ENCODE data around the gene MEGF11. TPM values are rescaled to one million over a fixed set of nuclear protein-coding genes. Genes with fewer than 3 reads are reported as not detected.

Gene MEGF11
- total RNA-seq, 1 experiment from 2014 or later: 0.09 TPM

- no peak overlapping the region for H3K27ac Mint-ChIP-seq (ENCODE audit: low read depth, unreplicated experiment)
- H3K4me3 Mint-ChIP-seq (ENCODE audit: unreplicated experiment): no peak overlapping the region
- intact Hi-C loops (cut with micrococcal nuclease): no loop called here
- CTCF ChIA-PET: no interaction called here
- POLR2A ChIA-PET: no interaction called here
- peaks cover 77% of the 10 kb centered on the region for H3K27me3 Mint-ChIP-seq (ENCODE audit: insufficient read depth, unreplicated experiment)
- peak; percentile 18 for DNase-seq (ENCODE audit: unreplicated experiment)
- no TSS peak for BruUV-seq (replicated peaks)
- no peaks in the 10 kb centered on the region for H3K4me1 Mint-ChIP-seq (ENCODE audit: insufficient read depth, unreplicated experiment)
- TF ChIP-seq CTCF (IDR thresholded peaks at IDR 0.05; ENCODE audit: unreplicated experiment): no peak
- H3K9me3 Mint-ChIP-seq (ENCODE audit: unreplicated experiment): no peaks in the 10 kb centered on the region
- H3K36me3 Mint-ChIP-seq (ENCODE audit: insufficient read depth, unreplicated experiment): no peaks in the 10 kb centered on the region
Observed at GRCh38 chr15:66085128-66085527, 168.4 kb downstream of the MEGF11 start.

GRCh38 chr15:66084704-66085103 is 168.8 kb downstream of the MEGF11 start:
- no peaks in the 10 kb centered on the region for H3K4me1 Mint-ChIP-seq (ENCODE audit: insufficient read depth, unreplicated experiment)
- intact Hi-C loops (cut with micrococcal nuclease): no loop called here
- ChIA-PET CTCF (interaction anchor here (0.5 kb wide), 1 partner anchor 53 kb away, joined by 4 read pairs; no protein-coding TSS in a partner anchor), POLR2A (no interaction called here)
- no peak for DNase-seq (ENCODE audit: unreplicated experiment)
- no peak for TF ChIP-seq CTCF (IDR thresholded peaks at IDR 0.05; ENCODE audit: unreplicated experiment)
- H3K9me3 Mint-ChIP-seq (ENCODE audit: unreplicated experiment): no peaks in the 10 kb centered on the region
- H3K36me3 Mint-ChIP-seq (ENCODE audit: insufficient read depth, unreplicated experiment): no peaks in the 10 kb centered on the region
- BruUV-seq (replicated peaks): no TSS peak
- no peak overlapping the region for H3K4me3 Mint-ChIP-seq (ENCODE audit: unreplicated experiment)
- H3K27ac Mint-ChIP-seq (ENCODE audit: low read depth, unreplicated experiment): no peak overlapping the region
- H3K27me3 Mint-ChIP-seq (ENCODE audit: insufficient read depth, unreplicated experiment): peaks cover 76% of the 10 kb centered on the region

GRCh38 chr15:66080717-66081398 is 172.7 kb downstream of the MEGF11 start:
- POLR2A ChIA-PET: interaction anchor here (0.7 to 0.9 kb wide), 3 partner anchors 12 to 56 kb away, joined by 3 to 4 read pairs (median 3); no protein-coding TSS in a partner anchor
- Mint-ChIP-seq H3K27ac (ENCODE audit: low read depth, unreplicated experiment) (peak overlapping the region; percentile 44), H3K9me3 (ENCODE audit: unreplicated experiment) (no peaks in the 10 kb centered on the region), H3K4me3 (ENCODE audit: unreplicated experiment) (no peak overlapping the region), H3K27me3 (ENCODE audit: insufficient read depth, unreplicated experiment) (peaks cover 60% of the 10 kb centered on the region), H3K4me1 (ENCODE audit: insufficient read depth, unreplicated experiment) (no peaks in the 10 kb centered on the region), H3K36me3 (ENCODE audit: insufficient read depth, unreplicated experiment) (no peaks in the 10 kb centered on the region)
- BruUV-seq (replicated peaks): no TSS peak
- TF ChIP-seq CTCF (IDR thresholded peaks at IDR 0.05; ENCODE audit: unreplicated experiment): no peak
- CTCF ChIA-PET: interaction anchor here (1.1 kb wide), 1 partner anchor 9 kb away, joined by 3 read pairs; no protein-coding TSS in a partner anchor
- intact Hi-C loops (cut with micrococcal nuclease): no loop called here
- peak; percentile 49 for DNase-seq (ENCODE audit: unreplicated experiment)

- DNase-seq (ENCODE audit: unreplicated experiment): no peak
- no peaks in the 10 kb centered on the region for H3K36me3 Mint-ChIP-seq (ENCODE audit: insufficient read depth, unreplicated experiment)
- no peak overlapping the region for H3K4me3 Mint-ChIP-seq (ENCODE audit: unreplicated experiment)
- intact Hi-C loops (cut with micrococcal nuclease): no loop called here
- H3K27ac Mint-ChIP-seq (ENCODE audit: low read depth, unreplicated experiment): no peak overlapping the region
- BruUV-seq (replicated peaks): no TSS peak
- no peaks in the 10 kb centered on the region for H3K9me3 Mint-ChIP-seq (ENCODE audit: unreplicated experiment)
- no peaks in the 10 kb centered on the region for H3K4me1 Mint-ChIP-seq (ENCODE audit: insufficient read depth, unreplicated experiment)
- ChIA-PET POLR2A (no interaction called here), CTCF (no interaction called here)
- H3K27me3 Mint-ChIP-seq (ENCODE audit: insufficient read depth, unreplicated experiment): peaks cover 49% of the 10 kb centered on the region
- no peak for TF ChIP-seq CTCF (IDR thresholded peaks at IDR 0.05; ENCODE audit: unreplicated experiment)
Observed at GRCh38 chr15:66078929-66079275, 174.6 kb downstream of the MEGF11 start.
